Stimulated activated CD8-positive, alpha-beta memory T cell treated with anti-CD3 and anti-CD28 coated beads, Interleukin-12 subunit alpha, Interleukin-12 subunit beta, amount 100 ng/mL, for 1 hour (primary cell): ENCODE measurements around the gene KCNE3.

Source experiments
- DNase-seq: peaks from one replicate; pipeline ENCODE4 v3.0.0-alpha.2; 2020; ENCODE audit warnings: low read depth

Gene KCNE3

DNA sequence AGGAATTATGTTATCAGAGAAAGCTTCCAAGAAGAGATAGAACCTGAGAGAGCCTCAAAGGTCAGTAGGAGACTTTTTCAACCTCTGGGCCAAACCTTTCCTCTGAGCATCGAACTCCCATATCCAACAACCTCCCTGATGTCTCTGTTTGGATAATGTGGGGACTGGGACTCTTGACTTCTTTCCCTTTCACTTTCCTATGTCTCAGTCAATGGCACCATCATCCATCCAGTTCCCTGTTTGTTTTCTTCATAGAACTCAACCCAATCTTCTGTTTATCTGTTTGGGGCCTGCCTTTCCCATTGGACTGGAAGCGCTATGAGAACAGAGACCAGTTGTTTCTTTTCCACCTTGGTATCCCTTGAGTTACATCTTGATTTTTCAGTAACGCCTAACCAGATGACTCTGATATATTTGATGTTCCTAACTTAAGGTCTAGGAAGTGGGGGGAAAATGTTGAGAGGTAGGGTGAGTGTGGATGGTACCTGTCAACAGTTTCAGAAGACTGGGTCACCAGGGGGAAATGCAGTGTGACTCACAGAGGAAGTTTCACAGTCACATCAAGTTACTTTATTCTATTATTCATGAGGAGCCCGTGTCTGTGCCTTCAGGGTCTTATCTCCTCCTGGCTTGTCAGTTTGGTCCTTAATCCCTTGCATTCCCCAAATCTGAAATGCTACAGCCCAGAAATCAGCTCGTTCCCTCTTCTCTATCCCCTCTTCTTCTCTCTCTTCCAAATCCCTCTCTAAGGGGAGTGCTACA lies 4.5 kb upstream of the KCNE3 start:
- DNase-seq = no peak

DNA sequence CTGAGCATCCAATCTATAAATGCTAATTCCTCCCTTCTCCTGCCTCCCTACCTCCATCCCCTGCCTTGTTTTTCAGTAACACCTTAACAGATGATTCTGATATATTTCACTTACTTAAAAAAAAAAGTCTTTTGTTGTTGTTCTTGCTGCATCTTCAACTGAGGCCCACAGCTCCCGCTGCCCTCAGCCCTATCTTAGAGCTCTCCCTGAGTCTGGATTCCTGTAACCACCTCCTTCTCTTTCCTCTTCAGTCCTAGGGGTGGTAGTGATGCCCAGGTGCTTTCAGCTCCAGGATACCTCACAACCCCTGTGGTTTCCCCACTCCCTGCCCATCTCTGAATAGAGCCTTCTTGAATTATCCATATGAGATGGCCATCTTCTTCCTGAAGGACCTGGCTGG lies 3.7 kb upstream of the KCNE3 start:
- DNase-seq = no peak

- no peak for DNase-seq
Observed at GRCh38 chr11:74470526-74470925, 3.2 kb upstream of the KCNE3 start.

DNA sequence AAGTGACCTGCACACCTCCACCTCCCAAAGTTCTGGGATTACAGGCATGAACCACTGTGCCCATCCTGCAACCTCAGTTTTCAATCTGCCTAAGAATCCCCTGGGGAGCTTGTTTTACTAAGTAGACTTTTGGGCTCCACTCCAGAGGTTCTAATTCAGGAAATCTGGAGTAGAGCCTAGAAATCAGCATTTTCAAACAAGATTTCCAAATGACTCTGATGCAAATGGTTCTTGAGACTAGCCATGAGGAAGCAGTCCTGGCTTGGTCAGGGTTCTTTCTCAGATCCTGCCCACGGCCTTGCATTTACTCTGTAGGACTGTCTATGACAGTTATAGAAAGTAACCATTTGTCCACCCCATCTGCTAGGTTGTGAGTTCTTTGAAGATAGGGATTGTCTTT lies 1.6 kb upstream of the KCNE3 start:
- DNase-seq = no peak

GRCh38 chr11:74468521-74468920 lies 1.2 kb upstream of the KCNE3 start:
- DNase-seq = no peak

GRCh38 chr11:74468058-74468457 lies 709 bp upstream of the KCNE3 start:
- DNase-seq = no peak

DNA sequence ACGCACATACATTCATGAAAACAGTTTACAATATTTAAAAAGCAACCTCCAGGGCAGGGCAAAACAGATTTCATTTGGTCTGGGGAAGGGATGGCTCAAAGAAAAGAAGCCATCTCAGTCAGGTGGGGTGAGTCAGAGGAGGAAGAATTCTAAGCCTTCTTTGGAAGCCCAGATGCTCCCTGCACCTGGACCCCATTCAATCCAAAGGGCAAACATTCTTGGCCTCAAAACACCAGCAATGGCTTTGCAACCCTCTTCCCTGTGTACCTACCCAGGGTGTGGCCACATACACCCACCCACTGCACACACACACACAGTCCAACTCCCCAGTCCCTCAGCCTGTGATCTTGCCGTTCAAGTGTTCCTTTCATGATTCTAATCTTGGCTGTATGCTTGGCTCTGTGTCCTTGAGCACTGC lies 2.0 kb downstream of the KCNE3 start:
- no peak for DNase-seq

- no peak for DNase-seq
Observed at GRCh38 chr11:74464746-74465145, 2.6 kb downstream of the KCNE3 start.

- DNase-seq = no peak
Observed at GRCh38 chr11:74463216-74463615, 4.1 kb downstream of the KCNE3 start.

GRCh38 chr11:74462631-74463030 lies 4.7 kb downstream of the KCNE3 start:
- DNase-seq = no peak

GRCh38 chr11:74462009-74462408 lies 5.3 kb downstream of the KCNE3 start:
- DNase-seq = no peak

DNA sequence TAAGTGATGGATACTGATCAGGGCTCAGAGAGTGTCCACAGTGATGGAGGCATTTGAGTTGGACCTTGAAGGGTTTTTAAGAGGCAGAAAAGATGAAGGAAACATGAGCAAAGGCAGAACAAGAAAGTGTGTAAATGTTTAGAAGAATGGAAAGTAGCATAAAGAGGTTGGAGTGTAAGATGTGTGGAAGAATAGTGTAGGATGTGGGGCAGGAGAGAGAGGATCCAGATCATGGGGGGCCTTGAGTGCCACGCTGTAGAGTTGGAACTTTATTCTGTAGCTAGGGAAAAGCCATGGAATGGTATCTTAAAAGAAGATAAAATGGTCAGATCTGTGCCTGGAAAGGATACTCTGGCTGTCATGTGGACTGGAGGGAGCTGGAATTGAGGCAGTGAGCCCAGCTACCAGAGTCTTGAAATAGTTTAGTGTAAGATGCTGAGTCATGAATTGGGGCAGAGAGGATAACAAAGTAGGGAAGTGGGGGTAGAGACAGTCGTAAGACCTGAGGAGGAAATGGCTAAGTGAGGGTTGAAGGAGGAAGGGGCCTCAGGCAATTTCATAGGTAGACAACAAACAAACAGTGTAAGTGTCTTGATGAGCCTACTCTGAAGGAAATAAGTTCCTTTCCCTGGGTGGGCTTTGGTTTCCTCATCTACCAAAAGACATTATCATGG lies 6.7 kb downstream of the KCNE3 start:
- no peak for DNase-seq

DNA sequence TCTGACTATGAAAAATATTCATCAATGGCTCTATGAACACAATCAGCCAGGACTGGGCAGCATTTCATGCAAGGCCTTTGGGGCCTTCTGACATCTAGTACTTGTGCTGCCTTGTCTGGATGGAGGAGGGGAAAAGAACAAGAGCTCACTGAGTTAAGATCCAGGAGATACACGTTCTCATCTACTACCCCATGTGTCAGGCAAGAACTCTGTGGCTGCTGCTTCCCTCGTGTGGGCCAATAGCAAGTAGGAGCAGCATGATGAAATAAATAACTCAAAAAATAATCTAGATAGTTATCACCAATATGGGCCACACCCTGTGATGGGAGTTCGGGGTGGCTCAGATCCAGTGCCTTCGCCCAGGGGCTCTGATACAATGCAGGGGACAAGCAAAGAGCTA lies 7.3 kb downstream of the KCNE3 start:
- DNase-seq = no peak

GRCh38 chr11:74459584-74459983 lies 7.8 kb downstream of the KCNE3 start:
- DNase-seq = no peak

DNA sequence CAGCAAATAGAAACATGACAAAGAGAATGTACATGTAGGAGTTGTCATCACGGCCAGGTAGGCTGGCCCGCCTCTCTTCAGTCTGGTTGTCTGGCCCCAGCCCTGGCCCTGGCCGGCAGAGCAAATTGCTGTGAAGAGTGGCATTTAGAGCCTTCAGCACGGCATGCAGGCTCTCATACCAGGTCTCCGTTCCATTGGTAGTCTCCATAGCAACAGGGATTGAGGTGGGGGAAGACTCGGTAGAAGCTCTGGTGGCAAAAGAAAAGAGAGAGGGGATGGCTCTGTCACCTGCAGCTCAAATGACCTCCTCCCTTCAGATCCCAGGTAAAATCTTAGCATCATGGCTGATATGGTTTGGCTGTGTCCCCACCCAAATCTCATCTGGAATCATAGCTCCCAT lies 10.0 kb downstream of the KCNE3 start:
- DNase-seq = no peak

DNA sequence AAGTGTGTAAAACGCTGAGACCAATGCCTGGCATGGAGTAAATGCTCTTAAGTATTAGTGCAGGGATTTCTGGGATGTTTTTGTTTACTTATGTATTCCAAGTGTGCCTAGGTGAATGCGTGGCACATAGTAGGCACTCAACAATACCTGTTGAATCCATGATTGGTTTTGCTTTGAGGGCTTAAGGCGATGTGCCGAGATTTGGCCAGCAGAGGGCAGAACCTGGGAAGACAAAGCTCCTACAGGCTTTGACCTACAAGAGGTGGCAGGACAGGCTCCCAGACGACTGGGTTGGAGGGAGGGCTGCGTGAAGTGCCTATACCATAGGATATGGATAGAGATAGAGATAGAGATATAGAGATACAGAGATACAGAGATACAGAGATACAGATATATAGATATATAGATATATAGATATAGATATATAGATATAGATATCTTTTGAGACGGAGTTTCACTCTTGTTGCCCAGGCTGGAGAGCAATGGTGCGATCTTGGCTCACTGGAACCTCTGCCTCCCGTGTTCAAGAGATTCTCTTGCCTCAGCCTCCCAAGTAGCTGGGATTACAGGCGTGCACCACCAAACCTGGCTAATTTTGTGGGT lies 13.9 kb downstream of the KCNE3 start:
- DNase-seq = peak; percentile 41

GRCh38 chr11:74452366-74452765 lies 15.0 kb downstream of the KCNE3 start:
- DNase-seq = no peak

DNA sequence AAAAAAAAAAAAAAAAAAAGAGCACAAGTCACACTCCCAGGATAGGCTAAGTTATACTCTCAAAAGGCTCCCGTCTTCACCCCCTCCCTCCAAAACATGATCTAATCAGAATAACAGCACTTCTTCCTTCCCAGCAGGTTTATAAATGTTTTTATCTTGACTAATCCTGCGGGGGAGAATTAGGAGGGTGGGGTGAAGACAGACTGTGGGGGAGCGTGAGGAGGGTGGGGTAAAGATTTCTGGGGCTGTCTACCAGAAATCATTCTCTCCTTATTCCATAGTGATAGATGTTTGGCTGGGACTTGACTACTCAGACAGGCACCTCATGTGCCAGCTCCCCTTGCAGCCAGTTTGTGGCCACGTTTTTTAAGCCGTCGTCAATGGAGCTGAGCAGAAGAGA lies 17.0 kb downstream of the KCNE3 start:
- no peak for DNase-seq

GRCh38 chr11:74449369-74449931 lies 17.9 kb downstream of the KCNE3 start:
- DNase-seq = peak; percentile 16

DNA sequence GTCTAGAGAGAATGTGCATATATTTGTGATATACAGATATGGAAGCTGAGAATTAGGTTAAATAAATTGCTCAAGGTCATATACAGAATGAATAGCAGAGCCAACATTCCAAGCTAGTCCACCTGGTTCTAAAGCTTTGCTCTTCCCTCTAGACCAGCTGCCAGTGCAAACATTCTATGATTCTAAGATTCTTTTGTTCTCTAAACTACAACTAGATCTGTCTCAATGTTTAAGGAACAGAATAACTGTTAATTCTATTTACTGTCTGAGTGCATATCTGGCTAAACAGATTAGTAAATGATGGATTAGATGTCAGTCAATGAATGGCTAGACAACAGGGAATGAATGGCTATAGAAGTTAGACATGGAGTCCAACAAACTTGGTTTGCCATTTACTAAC lies 19.6 kb downstream of the KCNE3 start:
- DNase-seq = no peak

GRCh38 chr11:74446532-74446938 lies 20.8 kb downstream of the KCNE3 start:
- no peak for DNase-seq

- no peak for DNase-seq
Observed at GRCh38 chr11:74444173-74444826, 23.0 kb downstream of the KCNE3 start.
